H1 (cell line): ENCODE measurements around the gene SLC6A12. TPM values are rescaled to one million over a fixed set of nuclear protein-coding genes. Genes with fewer than 3 reads are reported as not detected.

Experiments used
- ASH2L ChIP-seq: fragments of 200-600, 300-600 bp; sonication (generic); IDR thresholded peaks from one replicate; pipeline ENCODE4 v1.7.1; 2017; ENCODE audit warnings: low read length
- BACH1 ChIP-seq: IDR thresholded peaks from 2 replicates; pipeline ENCODE4 v1.6.1; 2012; ENCODE audit warnings: low read length, improper control_type of control experiment
- BRCA1 ChIP-seq: IDR thresholded peaks from 2 replicates; pipeline ENCODE4 v1.6.1; 2012; ENCODE audit warnings: low read depth, low read length, improper control_type of control experiment
- CEBPB ChIP-seq: IDR thresholded peaks from 2 replicates; pipeline ENCODE4 v1.6.1; 2012; ENCODE audit warnings: low read depth, low read length
- CHD7 ChIP-seq: fragments of 300-600 bp; sonication (generic); IDR thresholded peaks from 2 replicates; pipeline ENCODE4 v1.7.1; 2012; ENCODE audit warnings: low read length, moderate library complexity, mild to moderate bottlenecking, inconsistent platforms; ENCODE audit not compliant: insufficient replicate concordance
- EZH2 ChIP-seq: fragments of 200-600 bp; sonication (generic); IDR thresholded peaks from 2 replicates; pipeline ENCODE4 v1.7.1; 2012; ENCODE audit warnings: low read depth, mild to moderate bottlenecking, moderate library complexity, low read length, inconsistent platforms; ENCODE audit not compliant: severe bottlenecking
- RAD21 ChIP-seq, 2 experiments: IDR thresholded peaks in 1 of 2; conservative IDR thresholded peaks in 1 of 2; 2 replicates each; pipeline ENCODE4 v1.6.1; 2011; ENCODE audit warnings: low read depth in 2 of 2, low read length in 2 of 2, improper control_type of control experiment in 1 of 2, inconsistent platforms in 1 of 2, mild to moderate bottlenecking in 1 of 2, moderate library complexity in 1 of 2
- TAF1 ChIP-seq: IDR thresholded peaks from 2 replicates; pipeline ENCODE4 v1.6.1; 2011; ENCODE audit warnings: mild to moderate bottlenecking, low read depth, low read length
- polyA plus RNA-seq, 7 experiments: library from polyadenylated mRNA; depleted of rRNA in 3 of 7; stranded (reverse) in 5 of 7; unstranded in 2 of 7; fragments of >200 nt in 5 of 7; fragments of 200-250 nt in 2 of 7; gene quantifications; 1 replicate in 5 of 7; 2 replicates in 1 of 7; 4 replicates in 1 of 7; pipeline versions ENCODE4 v1.2.1 to v1.2.3, GENCODE V29; 2011 to 2013; ENCODE audit warnings: missing spikeins in 2 of 7, mixed read lengths in 2 of 7
- total RNA-seq: library from RNA; stranded (reverse); fragmentation: NEBNext Ultra II Directional; extraction: Animal tissue kit (Norgen Biotek cat#: 25700); gene quantifications from 2 replicates; pipeline ENCODE4 v1.2.1, GENCODE V29; 2021

SLC6A12 gene
- total and polyA plus RNA-seq, 2 of the 8 experiments (the other 6 are each of a cell fraction or from before 2014, with no cell fraction given): 0.70 to 1.1 TPM

GRCh38 chr12:253116-253831 lies 39.3 kb upstream of the SLC6A12 start (continued):
- no peak for TF ChIP-seq BRCA1
- no peak for TF ChIP-seq RAD21 (IDR thresholded peaks at IDR 0.05 in 1 of 2, conservative IDR thresholded peaks at IDR 0.05 in 1 of 2; ENCODE audit: low read depth in 2 of 2, low read length in 2 of 2)
- TF ChIP-seq EZH2: no peak
- no peak for TF ChIP-seq BACH1
- no peak for TF ChIP-seq CHD7
- TF ChIP-seq TAF1: no peak
- TF ChIP-seq CEBPB: no peak
- TF ChIP-seq ASH2L: no peak
